ENCODE measurements around the gene PLCB3.

Gene PLCB3

DNA sequence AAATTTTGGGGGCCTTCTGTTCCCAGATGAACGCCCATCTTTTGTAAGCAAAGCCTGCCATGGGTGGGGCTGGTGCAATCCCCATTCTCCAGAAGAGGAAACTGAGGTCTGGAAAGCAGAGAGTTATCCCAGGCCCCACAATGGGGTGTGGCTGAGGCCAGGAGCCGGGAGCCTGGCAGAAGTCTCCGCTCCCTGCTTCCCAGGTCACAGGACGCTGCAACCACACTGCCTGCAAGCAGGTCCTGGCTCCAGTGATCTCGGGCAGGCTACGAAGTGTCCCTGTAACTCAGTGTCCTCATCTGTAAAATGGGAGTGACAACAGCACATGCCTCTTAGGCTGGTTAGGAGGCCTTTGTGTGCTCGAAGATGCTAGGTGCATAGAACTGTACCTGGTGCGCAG, 1.7 kb downstream of the PLCB3 start:
- DNase-seq (ENCODE audit: low spot score), result no peak
- TF ChIP-seq, protein P1, sequence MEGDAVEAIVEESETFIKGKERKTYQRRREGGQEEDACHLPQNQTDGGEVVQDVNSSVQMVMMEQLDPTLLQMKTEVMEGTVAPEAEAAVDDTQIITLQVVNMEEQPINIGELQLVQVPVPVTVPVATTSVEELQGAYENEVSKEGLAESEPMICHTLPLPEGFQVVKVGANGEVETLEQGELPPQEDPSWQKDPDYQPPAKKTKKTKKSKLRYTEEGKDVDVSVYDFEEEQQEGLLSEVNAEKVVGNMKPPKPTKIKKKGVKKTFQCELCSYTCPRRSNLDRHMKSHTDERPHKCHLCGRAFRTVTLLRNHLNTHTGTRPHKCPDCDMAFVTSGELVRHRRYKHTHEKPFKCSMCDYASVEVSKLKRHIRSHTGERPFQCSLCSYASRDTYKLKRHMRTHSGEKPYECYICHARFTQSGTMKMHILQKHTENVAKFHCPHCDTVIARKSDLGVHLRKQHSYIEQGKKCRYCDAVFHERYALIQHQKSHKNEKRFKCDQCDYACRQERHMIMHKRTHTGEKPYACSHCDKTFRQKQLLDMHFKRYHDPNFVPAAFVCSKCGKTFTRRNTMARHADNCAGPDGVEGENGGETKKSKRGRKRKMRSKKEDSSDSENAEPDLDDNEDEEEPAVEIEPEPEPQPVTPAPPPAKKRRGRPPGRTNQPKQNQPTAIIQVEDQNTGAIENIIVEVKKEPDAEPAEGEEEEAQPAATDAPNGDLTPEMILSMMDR (IDR thresholded peaks at IDR 0.05; ENCODE audit: extremely low read depth, insufficient read depth, missing control alignments), result no peak
- in situ Hi-C loops (cut with MboI; ENCODE audit: low pct_unique_long_range_greater_than_20kb, low sequenced_read_pairs, unreplicated experiment), result no loop called here

DNA sequence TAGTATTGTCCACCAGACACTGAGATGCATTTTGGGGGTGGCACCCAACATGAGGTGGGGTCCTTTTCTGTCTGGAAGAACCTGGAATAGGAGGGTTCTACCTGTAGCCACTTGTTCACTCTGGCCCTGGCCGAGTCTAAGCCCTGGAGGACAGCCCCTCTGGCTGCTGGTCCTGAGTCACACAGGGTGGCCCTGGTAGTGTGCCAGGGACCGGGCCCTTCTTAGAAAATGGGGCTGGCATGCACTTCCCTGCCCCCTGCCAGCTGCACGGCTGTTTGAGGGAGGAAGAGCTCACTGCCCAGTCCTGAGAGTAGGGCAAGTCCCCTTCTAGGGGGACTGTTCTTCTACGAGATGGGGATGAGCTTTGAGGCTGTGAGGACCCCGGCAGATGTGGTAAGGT, 2.2 kb downstream of the PLCB3 start:
- in situ Hi-C loops (cut with MboI; ENCODE audit: low pct_unique_long_range_greater_than_20kb, low sequenced_read_pairs, unreplicated experiment), result no loop called here
- TF ChIP-seq, protein P1 (IDR thresholded peaks at IDR 0.05; ENCODE audit: extremely low read depth, insufficient read depth, missing control alignments), result no peak
- DNase-seq (ENCODE audit: low spot score), result no peak

DNA sequence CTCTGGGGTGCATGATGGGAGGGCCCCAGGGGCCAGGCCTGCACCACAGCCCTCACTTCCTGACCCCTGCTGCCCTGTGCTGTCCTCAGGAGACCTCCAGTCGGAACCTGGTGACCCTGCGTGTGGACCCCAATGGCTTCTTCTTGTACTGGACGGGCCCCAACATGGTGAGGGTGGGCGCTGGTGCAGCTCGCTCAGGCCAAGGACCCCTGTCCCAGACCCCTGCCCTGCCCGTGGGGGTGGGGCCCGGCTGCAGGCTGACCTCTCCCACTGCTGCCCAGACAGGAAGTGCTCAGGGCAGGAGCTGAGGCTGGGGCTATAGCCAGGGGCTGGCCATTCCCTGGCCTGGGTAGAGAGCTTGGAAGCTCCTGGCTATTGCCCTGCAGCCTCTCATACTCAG, 3.0 kb downstream of the PLCB3 start:
- no peak for DNase-seq (ENCODE audit: low spot score)
- in situ Hi-C loops (cut with MboI; ENCODE audit: low pct_unique_long_range_greater_than_20kb, low sequenced_read_pairs, unreplicated experiment), result no loop called here
- TF ChIP-seq, protein P1 (IDR thresholded peaks at IDR 0.05; ENCODE audit: extremely low read depth, insufficient read depth, missing control alignments), result no peak

DNA sequence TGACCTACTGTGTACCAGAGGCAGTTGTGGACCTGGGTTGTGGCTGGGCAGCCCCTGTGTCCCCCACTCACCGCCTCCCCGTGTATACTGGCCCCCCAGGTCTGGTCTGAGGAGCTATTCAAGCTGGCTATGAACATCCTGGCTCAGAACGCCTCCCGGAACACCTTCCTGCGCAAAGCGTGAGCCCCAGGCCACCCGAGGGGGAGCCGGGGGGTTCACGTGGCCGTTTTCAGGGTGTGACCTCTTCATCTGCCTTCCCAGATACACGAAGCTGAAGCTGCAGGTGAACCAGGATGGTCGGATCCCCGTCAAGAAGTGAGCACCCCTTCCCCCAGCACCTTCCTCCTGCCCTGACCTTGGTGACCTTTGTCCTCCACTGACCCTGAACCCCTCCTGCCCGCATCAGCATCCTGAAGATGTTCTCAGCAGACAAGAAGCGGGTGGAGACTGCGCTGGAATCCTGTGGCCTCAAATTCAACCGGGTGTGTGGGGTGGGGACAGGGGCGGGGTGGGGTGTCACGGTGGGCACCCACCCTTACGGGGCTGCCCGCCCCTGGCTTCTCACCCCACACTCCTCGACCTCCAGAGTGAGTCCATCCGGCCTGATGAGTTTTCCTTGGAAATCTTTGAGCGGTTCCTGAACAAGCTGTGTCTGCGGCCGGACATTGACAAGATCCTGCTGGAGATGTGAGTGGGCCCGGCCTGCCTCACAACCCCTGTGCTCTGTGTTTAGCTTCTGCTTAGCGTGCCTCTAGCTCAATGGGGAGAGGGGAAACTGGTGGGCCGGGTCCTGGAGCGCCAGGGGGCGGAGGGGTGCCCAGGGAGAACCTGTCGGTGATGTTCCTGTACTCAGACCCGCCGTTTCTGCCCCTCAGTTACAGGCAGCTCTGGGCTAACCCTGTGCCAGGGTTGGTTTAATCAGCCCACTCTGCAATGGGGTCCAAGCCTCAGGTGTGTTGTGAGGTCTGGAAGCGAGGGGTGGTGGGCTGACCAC, 4.1 kb downstream of the PLCB3 start:
- no peak for DNase-seq (ENCODE audit: low spot score)
- in situ Hi-C loops (cut with MboI; ENCODE audit: low pct_unique_long_range_greater_than_20kb, low sequenced_read_pairs, unreplicated experiment), result no loop called here
- TF ChIP-seq, protein P1 (IDR thresholded peaks at IDR 0.05; ENCODE audit: extremely low read depth, insufficient read depth, missing control alignments), result no peak

DNA sequence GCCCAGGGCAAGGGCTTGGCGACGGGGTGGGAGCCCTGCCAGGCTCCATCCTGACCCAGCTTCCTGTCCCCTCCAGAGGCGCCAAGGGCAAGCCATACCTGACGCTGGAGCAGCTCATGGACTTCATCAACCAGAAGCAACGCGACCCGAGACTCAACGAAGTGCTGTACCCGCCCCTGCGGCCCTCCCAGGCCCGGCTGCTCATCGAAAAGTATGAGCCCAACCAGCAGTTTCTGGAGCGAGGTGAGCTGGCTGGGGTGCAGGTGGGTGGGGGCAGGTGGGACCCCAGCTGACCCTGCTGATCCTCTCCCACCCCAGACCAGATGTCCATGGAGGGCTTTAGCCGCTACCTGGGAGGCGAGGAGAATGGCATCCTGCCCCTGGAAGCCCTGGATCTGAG, 5.0 kb downstream of the PLCB3 start:
- in situ Hi-C loops (cut with MboI; ENCODE audit: low pct_unique_long_range_greater_than_20kb, low sequenced_read_pairs, unreplicated experiment), result no loop called here

DNA sequence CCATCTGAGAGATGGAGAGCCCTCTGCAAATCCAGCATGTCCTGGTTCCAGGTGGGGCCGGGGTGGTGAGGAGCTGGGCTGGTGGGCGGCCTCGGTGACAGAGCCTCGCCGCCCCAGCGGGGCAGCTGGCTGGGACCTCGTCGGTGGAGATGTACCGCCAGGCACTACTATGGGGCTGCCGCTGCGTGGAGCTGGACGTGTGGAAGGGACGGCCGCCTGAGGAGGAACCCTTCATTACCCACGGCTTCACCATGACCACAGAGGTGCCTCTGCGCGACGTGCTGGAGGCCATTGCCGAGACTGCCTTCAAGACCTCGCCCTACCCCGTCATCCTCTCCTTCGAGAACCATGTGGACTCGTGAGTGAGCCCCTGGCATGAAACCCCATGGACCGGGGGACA, 7.0 kb downstream of the PLCB3 start:
- peak; percentile 27 for DNase-seq (ENCODE audit: low spot score)
- TF ChIP-seq, protein P1 (IDR thresholded peaks at IDR 0.05; ENCODE audit: extremely low read depth, insufficient read depth, missing control alignments), result no peak
- in situ Hi-C loops (cut with MboI; ENCODE audit: low pct_unique_long_range_greater_than_20kb, low sequenced_read_pairs, unreplicated experiment), result no loop called here

More for the DNA sequence above, 5.0 kb downstream of the PLCB3 start:
- DNase-seq (ENCODE audit: low spot score), result no peak
- TF ChIP-seq, protein P1 (IDR thresholded peaks at IDR 0.05; ENCODE audit: extremely low read depth, insufficient read depth, missing control alignments), result no peak
